Astrocyte (in vitro differentiated cells and primary cell): ENCODE results near the gene UBALD1. TPM values are rescaled to one million over a fixed set of nuclear protein-coding genes. Genes with fewer than 3 reads are reported as not detected.

Source experiments
- DNase-seq: peaks from one replicate; pipeline ENCODE4 v3.0.0-alpha.2; 2010; ENCODE audit warnings: low read depth
- FAIRE-seq: peaks from 2 replicates; lab custom pipeline; 2011; peaks lifted over from hg19 to GRCh38; lab: Jason Lieb, UNC
- H2AFZ ChIP-seq: 2 replicates; pipeline ENCODE4 v1.6.0; 2012; ENCODE audit warnings: low read depth, low read length, inconsistent platforms
- H3K27ac ChIP-seq: 2 replicates; pipeline ENCODE4 v1.5.1; 2011; ENCODE audit warnings: low read depth, low read length, inconsistent platforms
- H3K27me3 ChIP-seq: 2 replicates; pipeline ENCODE4 v1.6.0; 2011; ENCODE audit warnings: low read length, inconsistent platforms; ENCODE audit not compliant: insufficient read depth
- H3K36me3 ChIP-seq: 2 replicates; pipeline ENCODE4 v1.5.1; 2011; ENCODE audit warnings: low read length, inconsistent platforms; ENCODE audit not compliant: insufficient read depth
- H3K4me1 ChIP-seq: 2 replicates; pipeline ENCODE4 v1.5.1; 2011; ENCODE audit warnings: low read length, inconsistent platforms; ENCODE audit not compliant: insufficient read depth
- H3K4me2 ChIP-seq: 2 replicates; pipeline ENCODE4 v1.6.0; 2012; ENCODE audit warnings: low read length, inconsistent platforms
- H3K4me3 ChIP-seq: 2 replicates; pipeline ENCODE4 v1.5.1; 2011; ENCODE audit warnings: low read depth, mild to moderate bottlenecking, low read length, inconsistent platforms; ENCODE audit not compliant: insufficient read depth
- H3K79me2 ChIP-seq: 2 replicates; pipeline ENCODE4 v1.6.0; 2012; ENCODE audit warnings: mild to moderate bottlenecking, low read length, inconsistent platforms; ENCODE audit not compliant: insufficient read depth
- H3K9ac ChIP-seq: 2 replicates; pipeline ENCODE4 v1.6.0; 2012; ENCODE audit warnings: mild to moderate bottlenecking, low read length, inconsistent platforms
- H3K9me3 ChIP-seq: 2 replicates; pipeline ENCODE4 v1.5.1; 2012; ENCODE audit warnings: low read depth, mild to moderate bottlenecking, low read length, inconsistent platforms; ENCODE audit not compliant: insufficient read depth
- H4K20me1 ChIP-seq: 2 replicates; pipeline ENCODE4 v1.6.0; 2012; ENCODE audit warnings: low read length, inconsistent platforms; ENCODE audit not compliant: insufficient read depth
- H3K27ac Mint-ChIP-seq: one replicate; pipeline ENCODE4 v1.8.0; 2021; ENCODE audit warnings: mild to moderate bottlenecking, mixed read lengths; ENCODE audit not compliant: unreplicated experiment
- H3K27me3 Mint-ChIP-seq: one replicate; pipeline ENCODE4 v1.8.0; 2021; ENCODE audit warnings: low read depth, mixed read lengths; ENCODE audit not compliant: unreplicated experiment
- H3K36me3 Mint-ChIP-seq: one replicate; pipeline ENCODE4 v1.8.0; 2021; ENCODE audit warnings: low read depth, mixed read lengths; ENCODE audit not compliant: unreplicated experiment
- H3K4me1 Mint-ChIP-seq: one replicate; pipeline ENCODE4 v1.8.0; 2021; ENCODE audit warnings: low read depth, mixed read lengths; ENCODE audit not compliant: unreplicated experiment
- H3K4me3 Mint-ChIP-seq: one replicate; pipeline ENCODE4 v1.8.0; 2021; ENCODE audit warnings: mild to moderate bottlenecking, moderate library complexity, mixed read lengths; ENCODE audit not compliant: unreplicated experiment
- H3K9me3 Mint-ChIP-seq: one replicate; pipeline ENCODE4 v1.8.0; 2021; ENCODE audit warnings: mild to moderate bottlenecking, mixed read lengths; ENCODE audit not compliant: unreplicated experiment
- EZH2 ChIP-seq: IDR thresholded peaks from 2 replicates; pipeline ENCODE4 v1.6.1; 2012; ENCODE audit warnings: mild to moderate bottlenecking, low read length, inconsistent platforms; ENCODE audit not compliant: insufficient read depth
- total RNA-seq: library from RNA; stranded (reverse); gene quantifications from 2 replicates; pipeline ENCODE4 v1.2.1, GENCODE V29; 2021
- TF ChIP-seq, protein P1 (sequence below): IDR thresholded peaks from 2 replicates; pipeline ENCODE4 v1.5.1; 2011; ENCODE audit warnings: low read depth, mild to moderate bottlenecking, inconsistent platforms, low read length, moderate library complexity; ENCODE audit not compliant: insufficient read depth

UBALD1 gene
- total RNA-seq, 1 donor from 2014 or later: 53.0 TPM

- FAIRE-seq: no peak
These were observed 12.9 kb downstream of the UBALD1 start for GRCh38 chr16:4601864-4602186.

DNA sequence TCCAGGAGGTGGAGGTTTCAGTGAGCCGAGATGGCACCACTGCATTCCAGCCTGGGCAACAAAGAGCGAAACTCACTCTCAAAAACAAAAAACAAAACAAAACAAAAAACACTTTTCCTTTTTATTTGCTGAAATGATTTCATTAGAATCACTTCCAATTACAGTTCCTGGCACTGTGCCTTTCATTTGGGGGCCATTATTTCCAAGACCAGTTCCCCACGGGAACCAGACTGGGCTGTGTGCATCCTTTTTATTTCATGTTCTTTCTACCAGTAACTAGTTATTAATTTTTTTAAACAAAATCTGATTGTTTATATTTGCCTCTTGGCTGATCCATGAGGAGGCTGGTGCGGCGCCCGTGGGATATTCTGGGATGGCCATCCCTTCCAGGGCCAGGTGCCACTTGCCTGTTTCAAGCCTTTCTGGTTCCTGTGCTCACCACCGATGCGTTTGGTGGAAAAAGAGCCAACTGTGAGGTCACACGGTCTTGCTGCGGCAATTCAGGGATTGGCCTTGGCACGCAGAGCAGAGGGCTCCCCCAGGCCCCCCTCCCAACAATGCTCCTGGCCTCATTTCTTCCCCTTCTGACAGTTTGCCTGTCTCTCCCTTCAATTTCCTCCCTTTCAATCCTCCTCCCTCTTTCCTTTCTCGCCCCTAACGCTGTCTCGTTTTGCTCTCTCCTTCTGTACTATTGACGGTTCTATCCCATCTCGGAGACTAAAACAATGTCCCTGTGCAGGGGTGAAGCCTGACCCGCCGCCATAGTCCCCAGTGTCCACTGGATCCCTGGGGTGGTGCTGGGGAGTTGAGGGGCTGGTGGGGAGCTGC lies 13.4 kb downstream of the UBALD1 start:
- Histone ChIP-seq H3K36me3 (no peaks in the 10 kb centered on the region), H3K4me1 (no peaks in the 10 kb centered on the region), H3K79me2 (no peaks in the 10 kb centered on the region), H3K4me2 (peak overlapping the region; percentile 33), H3K27ac (no peak overlapping the region), H3K4me3 (no peak overlapping the region), H3K9me3 (no peaks in the 10 kb centered on the region), H4K20me1 (peaks cover under 1% of the 10 kb centered on the region), H3K9ac (no peak overlapping the region), H2AFZ (peak overlapping the region; percentile 26), H3K27me3 (peaks cover 7% of the 10 kb centered on the region)
- peak overlapping the region; percentile 34 for H3K4me3 Mint-ChIP-seq
- H3K27me3 Mint-ChIP-seq: peaks cover 14% of the 10 kb centered on the region
- no peak for FAIRE-seq
- H3K36me3 Mint-ChIP-seq: no peaks in the 10 kb centered on the region
- TF ChIP-seq, protein P1, sequence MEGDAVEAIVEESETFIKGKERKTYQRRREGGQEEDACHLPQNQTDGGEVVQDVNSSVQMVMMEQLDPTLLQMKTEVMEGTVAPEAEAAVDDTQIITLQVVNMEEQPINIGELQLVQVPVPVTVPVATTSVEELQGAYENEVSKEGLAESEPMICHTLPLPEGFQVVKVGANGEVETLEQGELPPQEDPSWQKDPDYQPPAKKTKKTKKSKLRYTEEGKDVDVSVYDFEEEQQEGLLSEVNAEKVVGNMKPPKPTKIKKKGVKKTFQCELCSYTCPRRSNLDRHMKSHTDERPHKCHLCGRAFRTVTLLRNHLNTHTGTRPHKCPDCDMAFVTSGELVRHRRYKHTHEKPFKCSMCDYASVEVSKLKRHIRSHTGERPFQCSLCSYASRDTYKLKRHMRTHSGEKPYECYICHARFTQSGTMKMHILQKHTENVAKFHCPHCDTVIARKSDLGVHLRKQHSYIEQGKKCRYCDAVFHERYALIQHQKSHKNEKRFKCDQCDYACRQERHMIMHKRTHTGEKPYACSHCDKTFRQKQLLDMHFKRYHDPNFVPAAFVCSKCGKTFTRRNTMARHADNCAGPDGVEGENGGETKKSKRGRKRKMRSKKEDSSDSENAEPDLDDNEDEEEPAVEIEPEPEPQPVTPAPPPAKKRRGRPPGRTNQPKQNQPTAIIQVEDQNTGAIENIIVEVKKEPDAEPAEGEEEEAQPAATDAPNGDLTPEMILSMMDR: no peak
- no peak for TF ChIP-seq EZH2
- no peak for DNase-seq
- no peaks in the 10 kb centered on the region for H3K9me3 Mint-ChIP-seq
- H3K4me1 Mint-ChIP-seq: no peaks in the 10 kb centered on the region
- no peak overlapping the region for H3K27ac Mint-ChIP-seq

More at GRCh38 chr16:4601864-4602186, 12.9 kb downstream of the UBALD1 start:
- Histone ChIP-seq H3K4me3 (no peak overlapping the region), H3K9me3 (no peaks in the 10 kb centered on the region), H3K36me3 (no peaks in the 10 kb centered on the region), H4K20me1 (peaks cover 6% of the 10 kb centered on the region), H3K79me2 (no peaks in the 10 kb centered on the region), H2AFZ (no peak overlapping the region), H3K27me3 (peaks cover 7% of the 10 kb centered on the region), H3K27ac (no peak overlapping the region), H3K4me1 (no peaks in the 10 kb centered on the region), H3K4me2 (peak overlapping the region; percentile 33), H3K9ac (no peak overlapping the region)
- Mint-ChIP-seq H3K27me3 (peaks cover 14% of the 10 kb centered on the region), H3K4me1 (no peaks in the 10 kb centered on the region), H3K4me3 (no peak overlapping the region), H3K9me3 (no peaks in the 10 kb centered on the region), H3K36me3 (no peaks in the 10 kb centered on the region), H3K27ac (no peak overlapping the region)
- TF ChIP-seq EZH2: peak; percentile 48
- TF ChIP-seq, protein P1: no peak
- DNase-seq: no peak

- Histone ChIP-seq H4K20me1 (no peaks in the 10 kb centered on the region), H3K4me1 (no peaks in the 10 kb centered on the region), H3K9ac (no peak overlapping the region), H3K27me3 (peaks cover 7% of the 10 kb centered on the region), H3K79me2 (no peaks in the 10 kb centered on the region), H2AFZ (no peak overlapping the region), H3K4me3 (no peak overlapping the region), H3K27ac (no peak overlapping the region), H3K4me2 (no peak overlapping the region), H3K9me3 (no peaks in the 10 kb centered on the region), H3K36me3 (no peaks in the 10 kb centered on the region)
- Mint-ChIP-seq H3K27ac (no peak overlapping the region), H3K36me3 (no peaks in the 10 kb centered on the region), H3K27me3 (peaks cover 19% of the 10 kb centered on the region), H3K4me1 (no peaks in the 10 kb centered on the region), H3K9me3 (no peaks in the 10 kb centered on the region), H3K4me3 (no peak overlapping the region)
- DNase-seq (no peak), FAIRE-seq (no peak)
- TF ChIP-seq, protein P1: no peak
- no peak for TF ChIP-seq EZH2
These were observed 15.1 kb downstream of the UBALD1 start for GRCh38 chr16:4599545-4599944.
